ENCODE data around the gene RDH16. TPM values are rescaled to one million over a fixed set of nuclear protein-coding genes. Genes with fewer than 3 reads are reported as not detected.

The RDH16 gene
- total RNA-seq, 2 donors from 2014 or later: 0.16 TPM; not detected in 1

GRCh38 chr12:57003395-57003794 is 46.0 kb upstream of the RDH16 start:
- peaks cover 29% of the 10 kb centered on the region for H3K36me3 ChIP-seq
- no peaks in the 10 kb centered on the region for H3K9me3 ChIP-seq
- no peak overlapping the region for H3K27ac ChIP-seq
- H3K4me3 ChIP-seq: no peak overlapping the region
- peaks cover 0 to 34% of the 10 kb centered on the region in 2 donors for H3K4me1 ChIP-seq
- no peaks in the 10 kb centered on the region for H3K27me3 ChIP-seq
- TF ChIP-seq CTCF (IDR thresholded peaks at IDR 0.05): no peak
- no peak for DNase-seq (ENCODE audit: low spot score)

DNA sequence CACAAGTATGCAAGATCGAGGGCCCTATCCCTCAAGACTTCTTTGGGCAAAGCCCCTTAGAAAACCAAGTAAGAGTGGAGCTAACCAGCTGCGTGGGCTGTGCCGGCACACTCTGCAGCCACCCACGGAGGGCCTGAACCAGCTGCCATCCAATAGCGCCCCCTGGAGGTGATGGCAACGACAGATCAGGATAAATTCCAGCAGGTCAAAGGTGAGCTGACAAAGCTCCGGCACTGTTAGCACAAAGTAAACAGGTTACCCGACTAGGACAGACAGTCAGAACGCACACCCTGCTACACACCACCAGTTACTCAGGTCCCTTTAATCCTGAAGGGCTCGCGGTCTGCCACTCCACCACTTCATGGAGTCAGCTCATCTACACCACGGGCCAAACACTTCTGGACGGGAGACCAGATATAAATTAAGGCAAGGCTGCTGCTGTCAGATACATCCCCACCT is 44.1 kb upstream of the RDH16 start:
- peaks cover 34% of the 10 kb centered on the region for H3K36me3 ChIP-seq
- no peaks in the 10 kb centered on the region for H3K9me3 ChIP-seq
- no peak overlapping the region for H3K27ac ChIP-seq
- H3K4me3 ChIP-seq: no peak overlapping the region
- peak; percentile 72 for DNase-seq (ENCODE audit: low spot score)
- peak; percentile 40 to 81 for TF ChIP-seq CTCF (IDR thresholded peaks at IDR 0.05)
- peaks cover 0 to 30% of the 10 kb centered on the region in 2 donors for H3K4me1 ChIP-seq
- H3K27me3 ChIP-seq: no peaks in the 10 kb centered on the region

DNA sequence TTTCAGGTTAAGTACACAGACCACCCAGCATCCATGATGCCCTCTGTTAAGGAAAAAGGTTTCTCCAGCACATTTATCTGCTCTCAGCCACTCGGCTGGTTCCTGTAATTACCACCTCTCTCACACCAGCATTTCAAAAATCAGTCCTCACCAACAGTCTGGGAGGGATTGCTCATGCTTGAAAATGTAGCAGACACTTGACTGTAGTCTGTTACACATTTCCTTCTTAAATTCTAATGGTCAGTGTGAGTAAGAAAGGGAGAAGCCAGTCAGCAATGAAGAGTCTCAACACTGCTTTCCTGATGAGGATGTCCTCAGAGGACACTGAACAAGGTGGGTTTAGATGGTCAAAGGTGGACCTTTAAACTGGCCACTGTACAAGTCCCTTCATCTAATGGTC is 43.0 kb upstream of the RDH16 start:
- no peak for TF ChIP-seq CTCF (IDR thresholded peaks at IDR 0.05)
- no peaks in the 10 kb centered on the region for H3K27me3 ChIP-seq
- peaks cover 34% of the 10 kb centered on the region for H3K36me3 ChIP-seq
- H3K4me3 ChIP-seq: no peak overlapping the region
- H3K9me3 ChIP-seq: no peaks in the 10 kb centered on the region
- peaks cover 0 to 25% of the 10 kb centered on the region in 2 donors for H3K4me1 ChIP-seq
- H3K27ac ChIP-seq: no peak overlapping the region
- DNase-seq (ENCODE audit: low spot score): no peak

- H3K27me3 ChIP-seq: no peaks in the 10 kb centered on the region
- H3K36me3 ChIP-seq: peaks cover 33% of the 10 kb centered on the region
- H3K27ac ChIP-seq: no peak overlapping the region
- H3K9me3 ChIP-seq: no peaks in the 10 kb centered on the region
- TF ChIP-seq CTCF (IDR thresholded peaks at IDR 0.05): no peak
- DNase-seq (ENCODE audit: low spot score): no peak
- peaks cover 0 to 16% of the 10 kb centered on the region in 2 donors for H3K4me1 ChIP-seq
- H3K4me3 ChIP-seq: no peak overlapping the region
Observed at GRCh38 chr12:56999456-56999855, 42.0 kb upstream of the RDH16 start.

DNA sequence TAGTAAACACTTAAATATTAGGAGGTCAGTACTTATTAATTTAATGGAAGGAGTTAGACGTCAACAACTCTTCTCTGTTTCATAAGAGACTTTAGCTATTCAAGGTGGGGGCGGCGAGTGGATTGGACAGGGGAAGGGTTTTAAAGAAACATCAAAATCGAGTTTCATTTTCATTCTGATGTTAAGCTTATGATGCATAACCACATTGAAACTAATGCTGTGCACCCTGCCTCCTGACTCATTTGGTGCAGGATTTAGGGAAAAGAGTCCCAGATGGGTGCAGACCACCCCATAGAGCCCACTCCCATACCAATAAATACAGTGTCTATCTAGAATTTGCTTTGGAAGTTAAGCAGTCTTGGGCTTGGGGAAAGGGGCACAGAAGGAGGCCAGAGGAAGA is 41.6 kb upstream of the RDH16 start:
- H3K27me3 ChIP-seq: no peaks in the 10 kb centered on the region
- peaks cover 29% of the 10 kb centered on the region for H3K36me3 ChIP-seq
- no peak overlapping the region for H3K27ac ChIP-seq
- no peak for DNase-seq (ENCODE audit: low spot score)
- TF ChIP-seq CTCF (IDR thresholded peaks at IDR 0.05): no peak
- H3K4me1 ChIP-seq: peaks cover 0 to 16% of the 10 kb centered on the region in 2 donors
- H3K9me3 ChIP-seq: no peaks in the 10 kb centered on the region
- no peak overlapping the region for H3K4me3 ChIP-seq

DNA sequence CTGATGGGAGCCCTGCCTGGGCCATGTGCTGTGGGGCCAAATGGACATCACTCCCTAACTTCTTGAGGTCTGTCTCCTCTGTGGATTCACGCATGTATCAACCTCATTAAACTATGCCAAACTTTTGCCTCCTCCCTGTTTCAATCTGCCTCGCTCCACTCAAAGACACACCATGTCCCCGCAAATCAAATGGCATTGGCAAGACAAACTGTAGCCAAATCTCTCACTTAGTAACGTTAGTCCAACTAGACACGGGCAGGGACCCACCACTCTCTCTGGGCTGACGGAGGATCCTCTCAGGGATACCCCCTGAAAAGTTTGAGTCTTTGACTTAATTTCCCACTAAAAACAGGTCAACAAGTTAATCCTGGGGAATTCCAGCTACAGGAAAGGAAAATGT is 40.9 kb upstream of the RDH16 start:
- Histone ChIP-seq H3K4me3 (no peak overlapping the region), H3K27ac (no peak overlapping the region), H3K9me3 (no peaks in the 10 kb centered on the region), H3K36me3 (peaks cover 22% of the 10 kb centered on the region), H3K27me3 (no peaks in the 10 kb centered on the region), H3K4me1 (peaks cover 0 to 16% of the 10 kb centered on the region in 2 donors)
- no peak for DNase-seq (ENCODE audit: low spot score)
- no peak for TF ChIP-seq CTCF (IDR thresholded peaks at IDR 0.05)

All from right atrium auricular region (tissue), 2 donors.